A549 (cell line): ENCODE measurements around the gene SMG6.

Experiments
- CBX8 ChIP-seq: fragments of 200-600 bp; sonication (generic); IDR thresholded peaks from 2 replicates; pipeline ENCODE4 v1.6.1; 2016
- CEBPB ChIP-seq, 2 experiments: fragments of >200 bp in 1 of 2; sonication (Bioruptor Twin) in 1 of 2; formaldehyde crosslinking in 1 of 2; IDR thresholded peaks; 2 replicates each; pipeline ENCODE4 v1.6.1; 2012 to 2016
- CHD2 ChIP-seq: fragments of 150-350 bp; IDR thresholded peaks from 2 replicates; pipeline ENCODE4 v1.6.1; 2014; ENCODE audit warnings: low read length; ENCODE audit not compliant: partially characterized antibody
- EP300 ChIP-seq, 2 experiments: fragments of >200 bp; sonication (Bioruptor Twin); formaldehyde crosslinking; IDR thresholded peaks; 2 replicates in 1 of 2; 3 replicates in 1 of 2; pipeline ENCODE4 v1.6.1; 2016 to 2017
- POLR2A ChIP-seq: IDR thresholded peaks from 2 replicates; pipeline ENCODE4 v1.6.1; 2012; ENCODE audit warnings: mild to moderate bottlenecking, low read length
- RAD21 ChIP-seq, 2 experiments: fragments of >200 bp in 1 of 2; sonication (Bioruptor Twin) in 1 of 2; formaldehyde crosslinking in 1 of 2; IDR thresholded peaks in 1 of 2; conservative IDR thresholded peaks in 1 of 2; 2 replicates in 1 of 2; 3 replicates in 1 of 2; pipeline ENCODE4 v1.6.1; 2012 to 2018; ENCODE audit warnings: inconsistent platforms in 1 of 2
- RNF2 ChIP-seq: fragments of 200-600 bp; sonication (generic); IDR thresholded peaks from 2 replicates; pipeline ENCODE4 v1.6.1; 2016; ENCODE audit warnings: low read depth, mild to moderate bottlenecking, antibody characterized with exemption, moderate library complexity, borderline replicate concordance
- TF ChIP-seq, protein P1 (sequence below): fragments of >200 bp; sonication (Bioruptor Twin); formaldehyde crosslinking; IDR thresholded peaks from 3 replicates; pipeline ENCODE4 v1.5.1; 2016
- TF ChIP-seq, protein P2 (sequence below): fragments of >200 bp; sonication (Bioruptor Twin); formaldehyde crosslinking; IDR thresholded peaks from 2 replicates; pipeline ENCODE4 v1.6.1; 2016

DNA sequence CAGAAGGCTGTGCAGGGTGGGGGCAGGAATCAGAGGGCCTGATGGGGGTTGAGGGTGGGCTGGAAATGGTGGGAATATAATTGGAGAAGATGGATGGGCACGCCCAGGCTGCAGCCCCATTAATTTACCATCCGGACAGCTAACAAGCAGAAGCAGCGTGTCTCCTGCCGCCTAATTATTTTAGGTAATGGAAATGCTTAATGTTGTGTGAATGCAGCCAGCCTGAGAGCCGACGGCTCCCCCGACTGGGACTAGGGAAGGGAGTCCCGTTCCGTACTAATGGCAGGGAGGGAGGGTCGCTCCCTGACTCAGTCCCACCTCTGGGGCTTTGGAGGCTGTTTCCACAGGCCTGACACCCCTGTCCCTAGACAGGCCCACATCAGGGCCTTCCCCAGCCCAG lies 266.4 kb downstream of the SMG6 start:
- TF ChIP-seq POLR2A (no peak), EP300 (IDR thresholded peaks at IDR 0.05) (no peak), CBX8 (no peak), CHD2 (no peak), CEBPB (IDR thresholded peaks at IDR 0.05) (no peak), RNF2 (no peak), RAD21 (conservative IDR thresholded peaks at IDR 0.05 in 1 of 2, IDR thresholded peaks at IDR 0.05 in 1 of 2) (no peak)
- TF ChIP-seq, protein P1, sequence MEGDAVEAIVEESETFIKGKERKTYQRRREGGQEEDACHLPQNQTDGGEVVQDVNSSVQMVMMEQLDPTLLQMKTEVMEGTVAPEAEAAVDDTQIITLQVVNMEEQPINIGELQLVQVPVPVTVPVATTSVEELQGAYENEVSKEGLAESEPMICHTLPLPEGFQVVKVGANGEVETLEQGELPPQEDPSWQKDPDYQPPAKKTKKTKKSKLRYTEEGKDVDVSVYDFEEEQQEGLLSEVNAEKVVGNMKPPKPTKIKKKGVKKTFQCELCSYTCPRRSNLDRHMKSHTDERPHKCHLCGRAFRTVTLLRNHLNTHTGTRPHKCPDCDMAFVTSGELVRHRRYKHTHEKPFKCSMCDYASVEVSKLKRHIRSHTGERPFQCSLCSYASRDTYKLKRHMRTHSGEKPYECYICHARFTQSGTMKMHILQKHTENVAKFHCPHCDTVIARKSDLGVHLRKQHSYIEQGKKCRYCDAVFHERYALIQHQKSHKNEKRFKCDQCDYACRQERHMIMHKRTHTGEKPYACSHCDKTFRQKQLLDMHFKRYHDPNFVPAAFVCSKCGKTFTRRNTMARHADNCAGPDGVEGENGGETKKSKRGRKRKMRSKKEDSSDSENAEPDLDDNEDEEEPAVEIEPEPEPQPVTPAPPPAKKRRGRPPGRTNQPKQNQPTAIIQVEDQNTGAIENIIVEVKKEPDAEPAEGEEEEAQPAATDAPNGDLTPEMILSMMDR = no peak
- TF ChIP-seq, protein P2, sequence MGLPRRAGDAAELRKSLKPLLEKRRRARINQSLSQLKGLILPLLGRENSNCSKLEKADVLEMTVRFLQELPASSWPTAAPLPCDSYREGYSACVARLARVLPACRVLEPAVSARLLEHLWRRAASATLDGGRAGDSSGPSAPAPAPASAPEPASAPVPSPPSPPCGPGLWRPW = no peak
